SK-N-MC (cell line): ENCODE measurements around the gene TAX1BP1.

Experiments
- EZH2 ChIP-seq: fragments of 200-600 bp; sonication (generic); IDR thresholded peaks from one replicate; pipeline ENCODE4 v1.6.1; 2017; ENCODE audit warnings: antibody characterized with exemption
- POLR2AphosphoS5 ChIP-seq: IDR thresholded peaks from 2 replicates; pipeline ENCODE4 v1.6.1; 2012; ENCODE audit warnings: mild to moderate bottlenecking, low read depth, low read length, borderline replicate concordance

DNA sequence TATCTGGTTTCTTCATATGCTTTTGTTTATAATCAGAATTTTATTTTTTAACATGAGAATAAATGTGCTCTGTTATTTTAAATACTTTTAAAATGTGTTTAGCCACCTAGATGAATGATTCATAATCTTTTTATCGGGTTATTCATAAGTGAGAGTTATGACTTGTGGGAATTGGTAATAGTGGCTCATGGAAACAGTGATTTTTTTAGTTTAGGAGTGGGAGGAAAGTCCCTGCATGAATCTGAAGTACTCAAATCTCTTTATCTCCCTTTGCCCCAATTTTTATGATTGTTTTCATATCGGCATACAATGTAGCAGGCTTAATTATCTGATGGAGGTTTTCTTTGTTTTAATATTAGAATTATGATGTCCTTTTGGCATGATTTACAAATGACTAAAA is 42.9 kb downstream of the TAX1BP1 start:
- TF ChIP-seq EZH2 = no peak
- TF ChIP-seq POLR2AphosphoS5 = no peak
